ENCODE data around the gene MLYCD. TPM values are rescaled to one million over a fixed set of nuclear protein-coding genes. Genes with fewer than 3 reads are reported as not detected.
A peak's percentile ranks its signal among the peaks of the same experiment; 100 is the strongest.

The MLYCD gene
- total RNA-seq, 1 donor from 2014 or later = 10.8 TPM

DNA sequence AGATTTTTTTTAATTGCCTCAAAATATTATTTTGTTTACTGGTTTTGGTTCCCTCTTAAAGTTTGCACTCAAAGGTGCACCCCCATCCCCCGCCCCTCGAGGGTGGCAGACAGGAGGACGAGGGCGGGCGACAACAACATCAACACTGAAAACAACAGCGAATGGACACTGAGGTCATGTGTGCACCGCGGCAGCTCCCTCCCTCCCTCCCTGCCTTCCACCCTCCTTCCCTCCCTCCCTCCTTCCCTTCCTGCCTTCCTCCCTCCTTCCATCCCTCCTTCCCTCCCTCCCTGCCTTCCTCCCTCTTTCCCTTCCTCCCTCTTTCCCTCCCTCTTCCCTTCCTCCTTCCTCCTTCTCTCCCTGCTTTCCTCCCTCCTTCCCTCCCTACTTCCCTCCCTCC is 52.6 kb downstream of the MLYCD start:
- Mint-ChIP-seq H3K4me3 (no peak overlapping the region), H3K4me1 (peaks cover 8% of the 10 kb centered on the region), H3K27me3 (peaks cover 17% of the 10 kb centered on the region), H3K27ac (no peak overlapping the region), H3K36me3 (ENCODE audit: low read depth) (no peaks in the 10 kb centered on the region), H3K9me3 (no peaks in the 10 kb centered on the region)
- ChIA-PET POLR2A (no interaction called here), CTCF (no interaction called here)
- no peak for ATAC-seq (ENCODE audit: low read depth)
- intact Hi-C loops (cut with micrococcal nuclease) = no loop called here
- TF ChIP-seq, protein P1, sequence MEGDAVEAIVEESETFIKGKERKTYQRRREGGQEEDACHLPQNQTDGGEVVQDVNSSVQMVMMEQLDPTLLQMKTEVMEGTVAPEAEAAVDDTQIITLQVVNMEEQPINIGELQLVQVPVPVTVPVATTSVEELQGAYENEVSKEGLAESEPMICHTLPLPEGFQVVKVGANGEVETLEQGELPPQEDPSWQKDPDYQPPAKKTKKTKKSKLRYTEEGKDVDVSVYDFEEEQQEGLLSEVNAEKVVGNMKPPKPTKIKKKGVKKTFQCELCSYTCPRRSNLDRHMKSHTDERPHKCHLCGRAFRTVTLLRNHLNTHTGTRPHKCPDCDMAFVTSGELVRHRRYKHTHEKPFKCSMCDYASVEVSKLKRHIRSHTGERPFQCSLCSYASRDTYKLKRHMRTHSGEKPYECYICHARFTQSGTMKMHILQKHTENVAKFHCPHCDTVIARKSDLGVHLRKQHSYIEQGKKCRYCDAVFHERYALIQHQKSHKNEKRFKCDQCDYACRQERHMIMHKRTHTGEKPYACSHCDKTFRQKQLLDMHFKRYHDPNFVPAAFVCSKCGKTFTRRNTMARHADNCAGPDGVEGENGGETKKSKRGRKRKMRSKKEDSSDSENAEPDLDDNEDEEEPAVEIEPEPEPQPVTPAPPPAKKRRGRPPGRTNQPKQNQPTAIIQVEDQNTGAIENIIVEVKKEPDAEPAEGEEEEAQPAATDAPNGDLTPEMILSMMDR (IDR thresholded peaks at IDR 0.05) = no peak
- no peak for DNase-seq

DNA sequence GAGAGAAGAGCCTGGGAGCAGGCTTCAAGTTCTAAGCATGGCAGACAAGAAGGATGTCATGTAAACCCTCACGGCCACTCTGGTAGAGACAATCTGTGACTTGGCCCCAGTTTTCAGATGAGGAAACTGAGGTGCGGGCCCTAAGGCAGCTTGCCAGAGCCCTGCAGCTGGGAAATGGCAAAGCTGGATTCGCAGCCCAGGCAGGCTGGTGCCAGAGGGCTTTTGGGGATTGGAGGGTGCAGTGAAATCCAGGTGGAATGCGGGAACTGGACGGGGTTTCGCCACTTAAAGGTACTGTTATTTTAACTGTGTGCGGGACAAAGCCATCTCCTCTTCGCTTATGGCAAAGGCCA is 53.6 kb downstream of the MLYCD start:
- Mint-ChIP-seq H3K4me1 (peaks cover 8% of the 10 kb centered on the region), H3K27me3 (peaks cover 20% of the 10 kb centered on the region), H3K27ac (no peak overlapping the region), H3K36me3 (ENCODE audit: low read depth) (no peaks in the 10 kb centered on the region), H3K4me3 (no peak overlapping the region), H3K9me3 (no peaks in the 10 kb centered on the region)
- POLR2A ChIA-PET = no interaction called here
- TF ChIP-seq, protein P1 (IDR thresholded peaks at IDR 0.05) = no peak
- intact Hi-C loops (cut with micrococcal nuclease) = loop anchor here (2.0 kb wide), 1 partner anchor 54 kb away; the partner anchor contains the start of gene MLYCD
- no peak for DNase-seq
- no peak for ATAC-seq (ENCODE audit: low read depth)
- CTCF ChIA-PET = interaction anchor here (0.6 kb wide), 1 partner anchor 33 kb away, joined by 4 read pairs; no protein-coding TSS in a partner anchor

DNA sequence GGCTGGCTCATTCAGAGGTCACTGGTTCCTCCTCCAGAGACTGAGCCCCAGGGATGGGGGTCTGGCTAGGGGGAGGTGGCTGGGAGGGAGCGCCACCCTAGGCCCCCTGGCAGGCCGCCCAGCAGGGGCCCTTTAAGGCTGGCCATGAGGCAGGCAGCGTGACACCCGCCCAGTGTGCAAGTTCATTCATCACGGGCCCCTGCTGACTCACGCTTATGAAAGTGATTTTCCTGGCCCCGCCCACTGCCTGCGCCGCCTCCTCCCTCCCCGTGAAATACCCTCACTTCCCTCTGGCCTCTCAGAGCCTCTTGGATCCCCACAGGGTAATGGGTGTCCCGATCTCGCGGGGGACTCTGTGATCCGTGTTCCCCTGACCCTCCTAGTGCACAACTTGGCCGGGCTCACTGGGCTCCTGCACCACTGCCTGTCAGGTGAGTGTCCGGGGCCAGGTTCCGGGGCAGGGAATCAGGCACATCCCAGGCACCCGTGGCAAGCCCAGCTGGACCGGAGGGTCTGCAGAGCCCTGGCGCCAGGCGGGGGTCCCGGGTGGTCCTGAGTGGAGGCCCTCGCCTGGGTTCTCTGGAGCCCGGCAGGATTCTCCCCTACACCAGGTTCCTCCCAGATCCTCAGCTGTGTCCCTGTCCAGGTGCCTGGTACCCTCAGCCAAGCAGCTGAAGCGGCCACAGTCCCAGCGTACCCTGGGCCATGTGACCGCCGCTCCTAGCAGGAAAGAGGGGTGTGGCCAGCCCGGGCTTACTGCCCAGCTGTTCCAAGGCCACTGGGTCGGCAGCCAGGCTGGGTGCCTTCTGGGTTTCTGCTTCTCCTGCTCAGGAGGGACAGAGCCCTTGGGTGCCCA is 54.3 kb downstream of the MLYCD start, which contains the start of gene OSGIN1:
Gene OSGIN1, plus strand, starts transcription at position 301 of the 856 bp plus-strand sequence. CDS start 4,432 bp downstream, outside the sequence.
- DNase-seq (peak; percentile 58), ATAC-seq (ENCODE audit: low read depth) (peak; percentile 88)
- Mint-ChIP-seq H3K9me3 (no peaks in the 10 kb centered on the region), H3K27ac (no peak within 1 kb of the TSS), H3K27me3 (peaks cover 20% of the 10 kb centered on the region), H3K4me3 (peak within 1 kb of the TSS; percentile 77), H3K4me1 (peaks cover 8% of the 10 kb centered on the region), H3K36me3 (ENCODE audit: low read depth) (no peaks in the 10 kb centered on the region)
- CTCF ChIA-PET = interaction anchor here (0.6 to 1.2 kb wide), 3 partner anchors 10 to 112 kb away, joined by 3 to 4 read pairs (median 3); no protein-coding TSS in a partner anchor
- intact Hi-C loops (cut with micrococcal nuclease) = loop anchor here (2.0 kb wide), 1 partner anchor 54 kb away; the partner anchor contains the start of gene MLYCD
- TF ChIP-seq, protein P1 (IDR thresholded peaks at IDR 0.05) = no peak
- POLR2A ChIA-PET = interaction anchor here (0.9 kb wide), 1 partner anchor 54 kb away, joined by 3 read pairs; the partner anchor contains the start of gene MLYCD

DNA sequence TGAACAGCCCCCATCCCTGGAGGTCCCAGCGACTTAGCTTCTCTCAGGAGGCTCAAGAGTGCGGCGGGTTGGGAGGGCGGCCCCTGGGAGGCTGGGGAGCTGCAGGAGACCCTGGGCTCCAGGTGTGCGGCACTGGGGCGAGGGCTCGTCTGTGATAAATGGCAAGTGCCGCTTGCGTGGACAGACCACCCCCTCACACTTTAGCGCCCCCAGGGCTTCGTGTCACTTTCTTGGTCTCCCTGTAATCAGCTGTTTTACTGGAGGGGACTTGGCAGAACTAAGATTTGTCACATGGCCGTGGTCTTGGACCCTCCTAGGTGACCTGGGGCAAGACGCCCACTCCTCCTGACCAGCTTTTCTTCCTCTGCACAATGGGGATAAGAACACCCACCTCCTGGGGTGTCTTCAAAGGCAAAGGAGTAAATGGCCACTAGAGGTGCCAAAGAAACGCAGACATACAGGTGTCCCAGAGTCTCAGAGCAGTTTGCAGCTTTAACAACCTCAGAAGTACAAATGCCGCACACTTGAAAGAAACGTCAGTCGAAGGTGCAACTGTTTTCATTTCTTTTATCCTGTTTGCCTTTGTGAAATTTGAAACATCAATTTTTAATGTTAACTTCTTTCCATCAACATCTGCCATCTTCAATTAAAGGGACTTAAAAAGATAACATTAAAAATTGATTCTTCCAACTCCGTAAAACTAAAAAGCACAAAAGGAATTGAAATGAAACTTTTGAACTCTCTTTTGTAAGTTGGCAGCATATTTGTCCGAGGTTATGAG is 55.1 kb downstream of the MLYCD start:
- no peak for DNase-seq
- H3K27me3 Mint-ChIP-seq = peaks cover 20% of the 10 kb centered on the region
- H3K4me3 Mint-ChIP-seq = peak overlapping the region; percentile 50
- ChIA-PET POLR2A (interaction anchor here (0.9 kb wide), 1 partner anchor 55 kb away, joined by 3 read pairs; the partner anchor contains the start of gene MLYCD), CTCF (interaction anchor here (0.6 to 1.2 kb wide), 3 partner anchors 9 to 129 kb away, joined by 3 to 4 read pairs (median 3); no protein-coding TSS in a partner anchor)
- peaks cover 8% of the 10 kb centered on the region for H3K4me1 Mint-ChIP-seq
- no peak overlapping the region for H3K27ac Mint-ChIP-seq
- TF ChIP-seq, protein P1 (IDR thresholded peaks at IDR 0.05) = no peak
- H3K36me3 Mint-ChIP-seq (ENCODE audit: low read depth) = no peaks in the 10 kb centered on the region
- intact Hi-C loops (cut with micrococcal nuclease) = loop anchor here (2.0 kb wide), 1 partner anchor 55 kb away; the partner anchor contains the start of gene MLYCD
- no peak for ATAC-seq (ENCODE audit: low read depth)
- no peaks in the 10 kb centered on the region for H3K9me3 Mint-ChIP-seq

Measured in activated B cell treated with CpG ODN at 0.5 μM for 24 hours (primary cell).